Left renal pelvis (tissue), 4 donors: ENCODE data around the gene NRM. TPM values are rescaled to one million over a fixed set of nuclear protein-coding genes. Genes with fewer than 3 reads are reported as not detected.
"Not testable (repeated sequence)": the region's sequence is repeated elsewhere in the genome, so short reads cannot be mapped to it uniquely, and the experiment has no call there.

Experiments
- DNase-seq, 4 donors: peaks; one replicate each; pipeline ENCODE4 v3.0.0-alpha.2; 2013; ENCODE audit warnings: low read depth in 4 of 4, low spot score in 3 of 4
- polyA plus RNA-seq, 4 donors: library from polyadenylated mRNA; unstranded; fragments of 120-200 nt; gene quantifications; one replicate each; pipeline ENCODE4 v1.2.1, GENCODE V29; 2013; ENCODE audit not compliant: insufficient read length in 4 of 4

The NRM gene
- polyA plus RNA-seq, 4 donors, result 35.6 to 40.7 (median 38.1) TPM

DNA sequence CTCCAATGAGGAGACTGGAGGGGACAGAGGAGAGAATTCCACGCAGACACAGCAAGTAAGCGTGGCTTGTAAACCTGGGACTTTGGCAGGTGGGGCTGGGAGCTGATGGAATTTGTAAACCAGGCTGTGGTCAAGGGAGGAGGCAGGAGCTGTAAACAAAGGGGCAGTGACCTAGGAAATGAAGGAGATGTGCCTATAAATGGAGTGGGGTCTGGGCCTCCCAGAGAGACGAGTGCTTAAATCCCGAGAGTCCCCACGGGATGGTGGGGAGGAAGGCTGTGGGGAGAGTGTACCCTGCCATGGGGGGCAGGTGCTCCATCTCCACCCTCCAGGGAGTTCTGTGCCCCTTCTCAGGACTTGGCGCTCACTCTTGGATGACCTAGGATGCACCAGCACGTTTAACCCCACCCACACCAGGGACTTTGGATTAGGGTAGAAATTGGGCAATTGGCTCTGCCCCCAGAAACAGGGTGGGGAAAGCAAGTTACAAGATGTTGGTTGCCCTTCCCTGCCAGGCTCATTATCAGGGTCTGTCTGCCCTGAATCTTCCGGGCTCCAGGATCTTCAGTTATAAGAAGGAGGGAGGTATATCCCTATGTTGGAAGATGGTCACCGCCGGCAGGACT, 14.0 kb downstream of the NRM start:
- no peak for DNase-seq

DNA sequence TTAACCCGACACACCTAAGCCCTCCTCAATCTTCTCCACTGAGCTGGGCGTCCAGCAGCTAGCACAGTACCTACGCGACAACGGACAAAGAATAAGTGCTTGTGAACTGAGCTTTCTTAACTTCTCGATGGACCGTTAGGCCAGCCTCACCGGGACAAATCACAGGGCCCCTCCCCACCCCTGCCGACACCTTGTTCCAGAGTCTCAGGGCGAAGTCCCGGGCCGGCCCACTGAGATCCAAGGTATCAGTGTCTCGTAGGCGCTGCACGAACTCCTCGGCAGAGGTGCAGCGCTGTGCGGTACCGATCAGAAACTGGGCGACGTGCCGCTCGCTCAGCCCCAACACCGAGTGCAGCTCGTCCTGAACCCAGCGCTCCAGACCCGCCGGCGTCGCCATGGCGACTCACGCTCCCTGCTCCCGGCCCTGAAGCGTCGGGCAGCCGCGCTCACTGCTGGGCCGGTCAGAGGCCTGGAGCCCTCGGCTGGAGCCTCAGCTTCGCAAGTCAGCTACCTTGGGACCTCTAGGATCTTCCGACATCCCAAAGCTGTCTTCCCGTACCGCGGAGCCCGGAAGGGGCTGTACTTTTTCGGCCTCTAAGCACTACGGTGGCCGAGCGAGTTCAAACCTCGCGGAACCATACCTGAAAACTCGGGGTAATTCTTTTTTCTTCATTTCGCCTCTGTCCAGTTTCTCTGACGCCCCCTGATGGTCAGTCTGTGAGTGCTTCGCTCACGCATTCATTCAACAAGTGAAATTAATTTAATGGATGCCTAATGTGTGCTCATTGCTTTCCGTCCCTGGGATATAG, 18.1 kb downstream of the NRM start, which contains the start of gene DHX16:
TSS of gene DHX16 (minus strand) at position 562 of the 809 bp plus-strand sequence. CDS start at position 397, 165 bp downstream.
- DNase-seq, result peak; percentile 92 to 96 (median 96)

DNA sequence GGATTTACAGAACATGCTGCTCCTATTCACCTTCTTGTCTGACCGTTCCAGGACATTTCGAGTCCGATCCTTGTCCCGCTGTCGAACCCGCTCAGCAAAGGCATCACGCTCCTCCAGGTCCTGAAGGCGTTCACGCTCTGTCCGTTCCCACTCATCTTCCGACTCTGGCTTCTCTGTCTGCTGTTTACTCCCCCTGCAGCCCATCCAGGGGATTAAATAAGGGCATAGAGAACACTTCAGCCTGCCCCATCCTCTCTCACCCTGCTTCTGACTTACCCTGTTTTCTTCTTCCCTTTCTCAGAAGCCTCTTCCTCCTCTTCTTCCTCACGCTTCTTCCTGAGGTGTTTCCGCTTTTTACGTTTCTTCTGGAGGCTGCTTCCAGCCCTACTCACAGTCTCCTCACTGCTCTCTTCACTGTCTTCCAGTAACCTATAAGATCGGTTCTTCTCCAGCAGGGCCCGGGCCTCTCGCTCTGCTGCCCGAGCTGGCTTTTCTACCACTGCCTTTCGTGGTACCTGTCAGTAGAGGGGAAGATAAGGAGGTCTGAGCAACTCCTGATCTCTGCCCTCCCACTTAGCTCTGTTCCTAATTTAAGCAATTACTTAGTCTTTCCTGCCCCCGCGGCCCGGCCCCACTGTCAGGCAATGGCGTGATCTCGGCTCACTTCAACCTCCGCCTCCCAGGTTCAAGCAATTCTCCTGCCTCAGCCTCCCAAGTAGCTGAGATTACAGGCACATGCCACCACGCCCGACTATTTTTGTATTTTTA, 19.8 kb downstream of the NRM start:
- no peak for DNase-seq

DNA sequence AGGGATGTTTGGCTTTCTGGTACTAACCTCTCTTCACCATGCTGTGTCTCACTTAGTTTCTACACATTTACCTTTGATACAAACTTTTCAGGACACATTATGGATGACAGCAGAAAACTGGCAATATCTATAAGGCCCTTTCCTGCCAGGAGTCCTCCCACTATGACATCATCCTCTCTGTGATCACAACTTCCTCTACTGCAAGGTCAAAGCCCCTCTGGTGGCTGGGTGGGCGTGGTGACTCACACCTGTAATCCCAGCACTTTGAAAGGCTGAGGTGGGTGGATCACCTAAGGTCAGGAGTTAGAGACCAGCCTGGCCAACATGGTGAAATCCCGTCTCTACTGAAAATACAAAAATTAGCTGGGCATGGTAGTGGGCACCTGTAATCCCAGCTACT, 24.5 kb downstream of the NRM start:
- not testable (repeated sequence) for DNase-seq

DNA sequence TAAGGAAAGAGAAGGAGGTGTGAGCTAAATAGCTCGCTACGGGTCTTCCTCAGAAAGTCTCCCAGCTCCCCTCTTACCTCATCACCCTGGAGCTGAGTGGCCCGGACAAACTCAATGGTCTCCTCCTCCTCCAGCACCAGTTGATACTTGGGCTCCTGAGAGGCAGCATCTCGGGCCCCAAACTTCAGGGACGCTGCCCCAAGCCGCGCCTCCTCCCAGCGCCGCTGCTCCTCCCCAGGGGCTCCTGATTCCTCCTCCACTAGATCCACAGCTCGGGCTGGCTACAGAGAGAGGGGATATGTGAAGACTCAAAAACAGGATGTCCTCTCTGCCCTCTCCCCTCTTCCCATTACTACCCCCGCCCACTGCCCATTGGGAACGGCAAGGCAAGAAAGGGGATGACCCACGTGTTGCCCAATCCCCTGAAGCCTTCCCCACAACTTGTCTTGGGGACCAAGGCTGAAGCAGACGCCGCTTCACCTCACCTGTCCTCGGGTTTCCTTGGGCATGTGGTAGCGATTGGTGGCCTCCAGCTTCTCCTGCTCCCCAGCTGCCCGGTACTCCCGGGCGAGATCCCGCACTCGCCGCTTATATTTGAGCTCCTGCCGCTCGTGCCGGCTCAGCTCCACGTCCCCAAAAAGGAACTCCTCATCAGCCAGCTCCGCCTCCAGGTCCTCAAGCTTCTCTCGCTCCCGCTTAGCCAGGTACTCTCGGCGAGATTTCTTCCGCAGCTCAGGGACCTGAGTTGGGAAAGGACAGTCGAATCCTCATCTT, 25.6 kb downstream of the NRM start:
- no peak for DNase-seq

DNA sequence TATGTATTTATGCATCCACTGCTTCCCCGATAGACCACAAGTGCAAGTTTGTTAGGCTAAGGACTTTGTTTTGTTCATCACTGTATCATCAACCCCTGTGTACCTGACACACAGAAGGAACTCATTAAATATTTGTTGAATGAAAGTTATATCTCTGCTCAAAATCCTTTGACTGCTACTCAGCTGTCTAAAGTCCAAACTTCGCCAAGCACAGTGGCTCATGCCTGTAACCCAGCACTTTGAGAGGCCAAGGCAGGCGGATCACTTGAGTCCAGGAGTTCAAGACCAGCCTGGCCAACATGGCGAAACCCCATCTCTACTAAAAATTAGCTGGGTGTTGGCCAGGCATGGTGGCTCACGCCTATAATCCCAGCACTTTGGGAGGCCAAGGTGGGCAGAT, 32.9 kb downstream of the NRM start:
- not testable (repeated sequence) for DNase-seq

DNA sequence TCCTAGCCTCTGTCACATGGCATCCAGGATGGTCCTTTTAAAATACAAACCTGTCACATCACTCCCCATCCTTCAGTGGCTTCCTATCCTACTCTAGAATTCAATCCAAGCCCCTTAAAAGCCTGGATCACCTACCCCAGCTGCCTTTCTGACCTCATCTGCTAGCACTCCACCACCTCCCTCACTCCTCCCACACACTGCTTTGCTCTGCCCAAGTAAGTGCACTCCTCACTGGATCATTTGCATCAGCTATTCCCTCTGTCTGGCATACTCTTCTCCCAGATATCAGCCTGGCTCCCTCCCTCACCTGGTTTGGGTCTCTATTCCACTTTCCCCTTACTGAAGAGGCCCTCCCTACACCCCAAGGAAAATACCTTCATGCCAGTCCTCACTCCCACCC, 33.3 kb downstream of the NRM start:
- DNase-seq, result no peak

DNA sequence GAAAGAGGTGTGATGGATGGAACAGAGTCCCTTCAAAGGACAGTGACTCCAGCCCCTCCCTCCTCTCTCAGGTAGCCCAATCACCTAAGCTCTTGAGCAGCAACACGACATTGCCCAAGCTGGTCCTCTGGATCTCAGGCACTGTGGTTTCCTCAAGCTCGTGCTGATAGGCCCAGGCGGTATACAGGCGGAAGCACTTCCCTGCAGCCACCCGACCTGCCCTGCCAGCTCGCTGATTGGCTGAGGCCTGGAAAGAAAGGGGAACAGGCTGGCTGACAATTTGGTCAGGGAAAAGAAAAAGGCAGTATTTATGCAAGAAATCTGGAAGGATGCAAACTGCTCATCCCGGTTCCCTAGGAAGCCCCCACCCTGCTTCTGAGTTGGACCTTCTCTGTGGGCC, 34.3 kb downstream of the NRM start:
- DNase-seq, result no peak

DNA sequence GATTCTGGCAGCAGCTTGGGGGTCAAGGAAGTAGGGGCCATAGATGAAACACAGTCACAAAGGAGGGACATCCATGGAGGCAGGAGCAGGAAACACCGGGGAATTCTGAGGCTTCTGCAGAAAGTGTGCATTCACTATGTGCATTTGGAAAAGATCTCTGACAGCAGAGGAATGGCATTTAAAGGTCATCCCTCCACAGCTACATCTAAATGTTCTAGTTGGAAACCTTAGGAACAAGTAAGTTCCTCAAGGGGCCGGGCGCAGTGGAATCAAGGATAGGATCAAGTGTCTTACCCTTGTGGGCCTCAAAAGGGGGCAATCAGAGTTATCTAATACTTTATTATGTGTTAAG, 35.1 kb downstream of the NRM start:
- DNase-seq, result no peak

DNA sequence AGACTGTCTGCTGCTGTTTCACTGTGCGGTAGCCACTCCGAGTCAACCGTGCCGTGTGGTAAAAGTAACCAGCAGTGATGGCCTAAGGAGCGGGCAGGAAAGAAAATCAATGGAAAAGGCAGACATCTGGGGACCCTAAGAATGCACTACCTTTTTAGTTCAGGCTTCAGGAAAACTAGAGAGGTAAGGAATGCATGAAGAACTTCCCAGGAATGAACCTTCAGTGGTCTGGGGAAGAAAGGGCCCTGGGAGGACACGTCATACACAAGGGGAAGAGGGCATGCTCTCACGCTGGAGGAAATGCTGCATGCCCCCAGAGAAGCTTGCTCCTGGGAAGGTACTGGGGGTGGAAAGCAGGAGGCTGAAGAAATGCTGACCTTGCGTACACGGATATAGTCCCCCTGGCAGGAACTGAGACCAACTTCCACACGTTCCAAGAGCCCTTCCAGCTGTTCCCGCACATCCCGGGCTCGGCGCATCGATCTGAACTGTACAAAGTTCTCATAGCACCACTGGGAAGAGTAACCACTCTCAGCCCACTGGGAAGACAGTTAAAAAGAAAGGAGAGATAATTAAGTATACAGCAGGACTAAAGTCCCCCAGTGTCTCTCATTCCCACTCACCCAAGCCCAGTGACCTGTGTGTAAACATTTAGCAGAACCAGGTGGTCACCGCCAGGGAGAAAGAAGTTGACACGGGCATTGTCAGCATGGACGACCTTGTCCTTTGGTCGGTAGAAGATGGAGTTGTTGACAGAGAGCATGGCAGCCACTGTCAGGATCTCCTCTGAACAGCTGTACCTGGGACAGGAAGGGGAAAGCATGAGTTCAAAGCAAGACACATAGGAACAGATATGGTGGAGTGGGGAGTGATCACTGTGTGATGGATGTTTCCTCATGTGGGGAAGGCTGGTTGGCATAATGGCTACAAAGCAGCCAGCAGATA, 35.7 kb downstream of the NRM start:
- no peak for DNase-seq

DNA sequence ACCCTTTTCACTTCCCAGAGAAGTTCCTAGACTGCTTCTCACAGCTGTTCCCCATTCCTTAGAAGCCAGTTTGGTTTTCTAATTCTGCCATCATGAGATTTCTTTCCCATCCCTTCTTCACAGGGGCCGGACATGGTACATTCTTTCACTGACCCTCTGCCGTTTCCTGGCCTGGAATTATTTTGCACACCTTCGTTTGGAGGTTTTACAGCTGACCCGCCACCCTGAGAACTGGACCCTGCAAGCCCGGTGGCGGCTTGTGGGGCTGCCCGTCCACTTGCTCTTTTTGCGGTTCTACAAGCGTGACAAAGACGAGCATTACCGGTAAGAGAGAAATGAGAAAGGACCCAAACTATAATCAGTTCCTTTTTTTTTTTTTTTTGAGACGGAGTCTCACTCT, 39.6 kb downstream of the NRM start:
- DNase-seq, result no peak

DNA sequence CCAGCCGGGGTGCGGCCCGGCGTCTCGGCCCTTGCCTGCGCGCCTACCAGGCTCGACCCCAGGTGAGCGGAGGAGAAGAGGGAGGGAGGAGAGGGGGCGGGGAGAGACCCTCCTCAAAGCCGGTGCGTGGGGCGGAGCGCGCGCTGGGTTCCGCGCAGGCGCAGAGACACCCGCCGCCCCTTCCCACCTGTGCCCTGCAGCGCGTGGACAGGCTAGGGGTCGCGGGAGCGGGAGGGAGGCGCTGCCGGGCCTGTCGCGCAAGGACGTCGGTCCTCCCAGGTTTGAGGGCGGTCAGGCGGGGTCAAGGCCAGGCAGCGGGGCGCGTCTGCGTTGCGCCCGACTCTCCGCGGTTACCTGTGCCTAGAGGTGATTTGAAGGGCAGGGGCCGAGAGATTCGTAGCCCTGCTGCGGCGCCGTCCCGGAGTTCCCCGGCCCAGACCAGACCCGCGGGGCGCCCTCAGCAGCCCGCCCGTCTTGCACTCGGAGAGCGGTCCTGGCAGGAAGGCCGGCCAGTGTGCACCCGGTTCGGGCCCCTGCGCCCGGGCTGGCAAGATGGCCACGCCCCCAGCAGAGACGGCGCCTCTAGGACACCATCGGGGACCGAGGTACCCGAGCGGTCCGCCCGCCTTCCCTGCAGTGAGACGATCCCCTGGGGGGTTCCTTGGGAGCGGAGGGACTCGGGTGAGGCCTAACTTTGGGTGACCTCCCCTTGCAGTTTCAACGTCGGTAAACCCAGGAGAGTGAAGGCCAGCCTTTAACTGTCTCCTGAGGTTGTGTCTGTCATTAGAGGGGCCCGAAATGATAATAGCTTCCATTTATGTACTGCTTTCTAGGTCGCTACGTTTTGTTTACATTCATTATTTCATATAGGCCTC, 43.3 kb downstream of the NRM start:
- peak; percentile 34 to 69 (median 62) for DNase-seq

DNA sequence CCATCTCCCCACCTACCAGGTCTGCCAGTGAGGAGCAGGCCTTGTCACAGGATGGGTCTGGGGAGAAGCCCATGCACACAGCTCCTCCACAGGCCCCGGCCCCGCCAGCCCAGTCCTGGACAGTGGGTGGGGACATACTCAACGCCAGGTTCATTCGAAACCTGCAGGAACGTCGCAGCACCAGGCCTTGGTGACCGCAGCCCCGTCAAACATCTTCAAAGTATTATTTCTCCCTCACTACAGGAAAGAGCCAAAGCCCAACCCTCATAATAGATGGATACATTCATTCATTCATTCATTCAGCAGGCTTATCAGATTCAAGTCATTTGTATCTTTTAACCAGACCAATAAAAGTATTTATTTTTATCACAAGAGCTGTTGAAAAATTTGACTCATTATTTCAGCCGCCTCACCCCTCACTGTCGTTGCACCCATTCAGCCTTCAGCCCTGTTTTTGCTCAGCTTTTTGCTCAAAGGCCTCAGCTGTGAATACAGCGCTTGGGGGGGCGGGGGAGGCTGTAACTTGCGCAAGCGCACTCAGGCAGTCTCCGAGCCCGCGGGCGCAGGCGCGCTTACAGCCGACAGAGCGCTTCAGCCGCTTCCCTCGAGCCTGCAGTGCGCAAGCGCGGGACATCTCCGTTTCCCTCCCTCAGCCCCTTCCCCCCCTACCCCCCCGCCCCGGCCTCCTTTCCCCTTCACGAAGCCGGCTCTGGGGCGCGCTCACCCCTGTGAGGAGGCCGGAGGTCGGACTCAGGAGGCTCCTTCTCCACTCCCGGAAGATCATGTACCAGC, 44.1 kb downstream of the NRM start, which contains the start of gene C6orf136:
TSS of gene C6orf136 (plus strand) at position 684 of the 792 bp plus-strand sequence. CDS start at position 783, 99 bp downstream.
- DNase-seq, result peak; percentile 71 to 80 (median 76)

DNA sequence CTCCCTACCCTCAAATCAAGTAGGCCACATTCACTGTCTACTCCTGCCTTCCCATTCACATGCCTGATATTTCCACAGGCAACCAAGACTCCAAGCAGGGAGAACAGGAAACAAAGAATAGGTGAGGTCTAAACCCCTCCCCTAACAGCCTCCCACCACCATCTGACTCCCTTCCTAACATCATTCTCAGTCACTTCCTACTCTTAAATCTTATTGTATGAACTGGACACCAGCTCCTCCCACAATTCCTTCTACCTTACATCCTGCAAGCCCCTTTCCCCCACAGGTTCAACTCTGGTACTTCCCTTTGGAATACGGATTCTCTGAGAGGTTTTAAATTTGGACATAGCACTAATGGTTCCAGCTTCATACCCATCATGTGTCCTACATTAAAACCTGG, 44.8 kb downstream of the NRM start:
- DNase-seq, result no peak

DNA sequence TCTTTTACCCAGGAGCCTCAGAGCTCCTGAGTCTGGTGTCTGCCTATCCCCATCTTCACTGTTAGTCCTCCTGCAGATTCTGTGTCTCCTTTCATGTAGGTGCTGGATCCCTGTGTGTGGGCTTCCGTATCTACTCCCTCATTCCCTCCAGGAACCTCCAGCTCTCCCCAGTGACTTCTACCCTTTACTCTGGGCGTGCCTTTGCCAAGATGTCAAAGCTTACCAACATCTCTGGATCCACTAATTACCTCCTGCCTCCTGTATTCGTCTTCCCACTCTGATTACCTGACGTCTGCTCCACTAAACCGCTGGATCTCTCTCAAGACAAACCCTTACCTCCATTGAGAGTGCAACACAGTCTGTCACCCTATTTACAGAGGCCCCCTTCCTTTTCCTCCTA, 46.0 kb downstream of the NRM start:
- no peak for DNase-seq

DNA sequence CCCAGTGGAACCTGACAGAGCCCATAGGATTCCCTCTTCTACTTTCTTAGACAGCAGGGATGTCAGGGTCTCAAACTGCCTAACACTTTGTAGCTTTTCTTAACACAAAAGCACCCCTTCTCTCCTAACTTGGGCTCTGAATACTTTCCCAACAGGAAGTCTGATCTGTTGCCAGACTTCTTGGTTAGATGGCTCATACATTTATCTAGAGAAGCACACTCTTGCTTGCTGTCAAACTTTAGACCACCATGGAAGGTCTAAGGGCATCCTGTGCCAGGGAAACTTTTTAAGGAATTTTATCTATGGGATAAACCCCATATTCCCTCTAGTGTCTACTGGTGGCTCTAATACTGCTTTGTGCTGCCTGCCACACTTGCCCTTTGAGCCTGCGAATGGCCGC, 47.1 kb downstream of the NRM start:
- no peak for DNase-seq

DNA sequence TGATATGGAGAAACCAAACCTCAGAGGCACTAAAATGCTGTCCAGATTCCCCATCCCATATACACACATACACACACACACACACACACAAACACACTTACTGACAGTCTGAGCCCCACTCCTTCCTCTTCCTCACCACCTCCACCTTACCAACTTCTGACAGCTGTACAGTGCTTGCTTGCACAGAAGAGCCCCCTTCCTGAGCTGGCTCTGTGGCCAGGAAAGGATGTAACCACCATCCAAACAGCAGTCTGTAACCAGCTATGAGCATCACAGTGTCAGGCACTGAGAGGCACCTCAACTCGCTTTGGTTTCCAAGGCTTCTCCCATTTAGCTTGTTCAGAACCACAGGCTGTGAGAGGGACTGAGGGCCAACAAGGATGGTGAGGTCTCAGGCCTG, 49.7 kb downstream of the NRM start:
- DNase-seq, result no peak

DNA sequence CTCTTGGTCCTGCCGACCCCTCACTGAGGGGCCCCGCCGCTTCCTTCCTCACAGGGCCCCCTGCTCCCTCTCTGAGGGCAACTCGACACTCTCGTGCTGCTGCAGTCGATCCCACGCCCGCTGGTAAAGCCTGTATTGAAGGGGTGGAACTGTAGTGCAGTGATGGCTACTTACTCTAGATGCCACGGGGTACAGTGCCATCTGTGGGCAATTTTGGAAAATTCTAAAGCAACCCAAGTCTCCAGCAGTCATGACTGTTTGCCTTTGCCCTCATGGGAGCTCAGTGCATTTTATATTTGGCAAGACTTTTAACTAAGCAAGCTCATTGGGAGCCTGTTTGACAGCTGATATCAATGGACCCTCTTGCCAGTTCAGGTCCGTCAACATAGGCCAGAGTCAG, 50.3 kb downstream of the NRM start:
- DNase-seq, result no peak
